Smooth muscle cell (in vitro differentiated cells): ENCODE results near the gene TEX2. TPM values are rescaled to one million over a fixed set of nuclear protein-coding genes. Genes with fewer than 3 reads are reported as not detected.

ENCODE experiments used
- DNase-seq: peaks from one replicate; lab custom pipeline; 2025; ENCODE audit not compliant: unreplicated experiment; lab: John Stamatoyannopoulos, UW
- H2AFZ ChIP-seq: fragments of 200-600 bp; sonication (generic); 2 replicates; pipeline ENCODE4 v1.6.0; 2016; ENCODE audit warnings: antibody characterized with exemption, low read depth, mild to moderate bottlenecking
- H3F3A ChIP-seq: fragments of 200-600 bp; sonication (generic); 2 replicates; pipeline ENCODE4 v1.6.0; 2017; ENCODE audit warnings: antibody characterized with exemption, low read depth
- H3K27ac ChIP-seq: fragments of 200-600 bp; sonication (generic); 2 replicates; pipeline ENCODE4 v1.5.1; 2016; ENCODE audit warnings: low read depth, mild to moderate bottlenecking
- H3K27me3 ChIP-seq: fragments of 200-600 bp; sonication (generic); 2 replicates; pipeline ENCODE4 v1.6.1; 2016; ENCODE audit warnings: low read depth, mild to moderate bottlenecking
- H3K36me3 ChIP-seq: fragments of 200-600 bp; sonication (generic); 2 replicates; pipeline ENCODE4 v1.5.1; 2016; ENCODE audit warnings: low read depth
- H3K4me1 ChIP-seq: fragments of 200-600 bp; sonication (generic); 2 replicates; pipeline ENCODE4 v1.5.1; 2016; ENCODE audit warnings: low read depth
- H3K4me2 ChIP-seq: fragments of 200-600 bp; sonication (generic); 2 replicates; pipeline ENCODE4 v1.6.0; 2016; ENCODE audit warnings: mild to moderate bottlenecking
- H3K4me3 ChIP-seq: fragments of 200-600 bp; sonication (generic); 2 replicates; pipeline ENCODE4 v1.5.1; 2016; ENCODE audit warnings: mild to moderate bottlenecking
- H3K79me2 ChIP-seq: fragments of 200-600 bp; sonication (generic); 2 replicates; pipeline ENCODE4 v1.6.0; 2016; ENCODE audit warnings: low read depth, mild to moderate bottlenecking
- H3K9ac ChIP-seq: fragments of 200-600 bp; sonication (generic); 2 replicates; pipeline ENCODE4 v1.6.0; 2016; ENCODE audit warnings: low read depth
- H3K9me3 ChIP-seq: fragments of 200-600 bp; sonication (generic); replicated peaks from 2 replicates; pipeline ENCODE4 v1.5.1; 2016; ENCODE audit warnings: low read depth
- H4K20me1 ChIP-seq: fragments of 200-600 bp; sonication (generic); 2 replicates; pipeline ENCODE4 v1.6.0; 2016; ENCODE audit warnings: low read depth
- WGBS: methylation state at CpG from one replicate; pipeline ENCODE4 v1.1.7; 2016; ENCODE audit warnings: low lambda C conversion rate; 5-methylcytosine and 5-hydroxymethylcytosine counted together
- polyA plus RNA-seq: library from polyadenylated mRNA; unstranded; fragments of >200 nt; fragmentation: Nextera tagmentation; extraction: Ambion mirVana; gene quantifications from 2 replicates; pipeline ENCODE4 v1.2.1, GENCODE V29; 2016
- total RNA-seq: library from RNA; depleted of rRNA; stranded (reverse); fragments of >200 nt; gene quantifications from 2 replicates; pipeline ENCODE4 v1.2.3, GENCODE V29; 2014
- TF ChIP-seq, protein P1 (sequence below): fragments of 200-600 bp; sonication (generic); IDR thresholded peaks from 2 replicates; pipeline ENCODE4 v1.5.1; 2017; ENCODE audit warnings: borderline replicate concordance, mild to moderate bottlenecking, antibody characterized with exemption; ENCODE audit not compliant: insufficient read depth, poor library complexity, severe bottlenecking

The TEX2 gene
- total and polyA plus RNA-seq, 2 experiments from 2014 or later, result 8.6 to 26.2 TPM

DNA sequence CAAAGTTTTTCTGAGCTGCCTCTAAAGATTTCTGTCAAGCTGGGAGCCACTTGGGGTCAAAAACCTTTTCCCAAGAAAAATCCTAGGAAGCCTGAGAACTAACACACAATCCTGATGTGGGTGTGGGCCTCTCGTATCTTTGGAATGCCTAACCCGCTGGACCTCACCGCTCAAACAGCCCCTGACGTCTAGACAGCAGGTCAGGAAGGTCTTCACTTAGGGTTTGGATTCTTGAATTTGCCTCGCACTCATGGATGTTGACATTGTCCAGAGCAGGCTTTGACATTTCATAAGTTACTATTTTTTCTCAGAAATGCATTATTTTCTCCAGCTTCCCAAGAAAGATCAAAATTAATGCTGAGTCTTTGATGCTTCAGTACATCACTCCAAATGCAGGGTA is 18.9 kb downstream of the TEX2 start:
- Histone ChIP-seq H3K9me3 (no peaks in the 10 kb centered on the region), H3K27ac (peak overlapping the region; percentile 75), H3K36me3 (no peaks in the 10 kb centered on the region), H3K4me3 (no peak overlapping the region), H3K9ac (no peak overlapping the region), H3K27me3 (no peaks in the 10 kb centered on the region), H4K20me1 (peaks cover 6% of the 10 kb centered on the region), H3K79me2 (peaks cover 42% of the 10 kb centered on the region), H3F3A (peaks cover 37% of the 10 kb centered on the region), H2AFZ (no peak overlapping the region), H3K4me1 (peaks cover 44% of the 10 kb centered on the region), H3K4me2 (peak overlapping the region; percentile 52)
- WGBS, result 9% methylated on average over 5 of the region's 5 CpGs
- TF ChIP-seq, protein P1, sequence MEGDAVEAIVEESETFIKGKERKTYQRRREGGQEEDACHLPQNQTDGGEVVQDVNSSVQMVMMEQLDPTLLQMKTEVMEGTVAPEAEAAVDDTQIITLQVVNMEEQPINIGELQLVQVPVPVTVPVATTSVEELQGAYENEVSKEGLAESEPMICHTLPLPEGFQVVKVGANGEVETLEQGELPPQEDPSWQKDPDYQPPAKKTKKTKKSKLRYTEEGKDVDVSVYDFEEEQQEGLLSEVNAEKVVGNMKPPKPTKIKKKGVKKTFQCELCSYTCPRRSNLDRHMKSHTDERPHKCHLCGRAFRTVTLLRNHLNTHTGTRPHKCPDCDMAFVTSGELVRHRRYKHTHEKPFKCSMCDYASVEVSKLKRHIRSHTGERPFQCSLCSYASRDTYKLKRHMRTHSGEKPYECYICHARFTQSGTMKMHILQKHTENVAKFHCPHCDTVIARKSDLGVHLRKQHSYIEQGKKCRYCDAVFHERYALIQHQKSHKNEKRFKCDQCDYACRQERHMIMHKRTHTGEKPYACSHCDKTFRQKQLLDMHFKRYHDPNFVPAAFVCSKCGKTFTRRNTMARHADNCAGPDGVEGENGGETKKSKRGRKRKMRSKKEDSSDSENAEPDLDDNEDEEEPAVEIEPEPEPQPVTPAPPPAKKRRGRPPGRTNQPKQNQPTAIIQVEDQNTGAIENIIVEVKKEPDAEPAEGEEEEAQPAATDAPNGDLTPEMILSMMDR, result no peak
- DNase-seq, result no peak

DNA sequence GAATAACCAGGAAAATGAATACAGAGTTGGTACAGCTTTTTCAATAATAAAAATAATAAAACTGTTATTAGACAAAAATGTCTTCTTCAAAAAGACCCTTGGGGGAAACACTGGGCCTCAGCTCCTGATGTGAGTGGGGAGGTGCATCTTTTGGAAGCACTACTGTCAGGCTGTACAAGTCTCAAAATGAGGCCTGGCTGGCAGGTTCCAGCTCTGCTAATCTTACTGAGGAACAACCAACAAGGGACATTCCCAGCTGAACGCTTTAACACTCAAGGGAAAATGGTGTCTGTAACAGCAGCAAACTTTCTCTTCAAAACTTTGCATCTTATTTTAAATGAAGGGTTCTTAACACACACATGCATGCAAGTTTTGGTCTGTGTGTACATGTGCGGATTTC is 19.7 kb downstream of the TEX2 start:
- WGBS, result 89% methylated on average over 2 of the region's 2 CpGs
- Histone ChIP-seq H3K79me2 (peaks cover 42% of the 10 kb centered on the region), H3K4me1 (peaks cover 50% of the 10 kb centered on the region)

DNA sequence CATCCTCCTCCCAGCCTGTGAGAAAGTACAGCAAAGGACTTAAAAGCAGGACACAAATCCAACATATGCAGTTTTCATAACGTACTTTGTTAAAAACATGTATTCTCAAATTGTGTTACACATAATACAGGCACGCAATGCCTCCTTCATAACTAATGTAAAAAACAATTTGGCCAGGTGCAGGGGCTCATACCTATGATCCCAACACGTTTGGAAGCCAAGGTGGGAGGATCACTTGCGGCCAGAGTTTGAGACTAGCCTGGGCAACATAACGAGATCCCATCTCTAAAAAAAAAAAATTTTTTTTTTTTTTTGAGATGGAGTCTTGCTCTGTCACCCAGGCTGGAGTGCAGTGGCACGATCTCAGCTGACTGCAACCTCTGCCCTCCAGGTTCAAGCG is 20.4 kb downstream of the TEX2 start:
- Histone ChIP-seq H3K27ac (peak overlapping the region; percentile 73), H3K4me1 (peaks cover 53% of the 10 kb centered on the region), H3K4me3 (no peak overlapping the region), H3K79me2 (peaks cover 46% of the 10 kb centered on the region), H3K27me3 (no peaks in the 10 kb centered on the region), H3K9me3 (no peaks in the 10 kb centered on the region), H3F3A (peaks cover 42% of the 10 kb centered on the region), H3K4me2 (no peak overlapping the region), H3K36me3 (no peaks in the 10 kb centered on the region), H3K9ac (no peak overlapping the region), H4K20me1 (peaks cover 6% of the 10 kb centered on the region), H2AFZ (no peak overlapping the region)
- no peak for DNase-seq
- TF ChIP-seq, protein P1, result no peak
- WGBS, result 92% methylated on average over 7 of the region's 7 CpGs

More for the DNA sequence above, 19.7 kb downstream of the TEX2 start:
- Histone ChIP-seq H4K20me1 (peaks cover 6% of the 10 kb centered on the region), H2AFZ (no peak overlapping the region), H3K36me3 (no peaks in the 10 kb centered on the region), H3K9me3 (no peaks in the 10 kb centered on the region), H3K9ac (no peak overlapping the region), H3K4me2 (no peak overlapping the region), H3F3A (peaks cover 42% of the 10 kb centered on the region), H3K27ac (peak overlapping the region; percentile 75), H3K27me3 (no peaks in the 10 kb centered on the region), H3K4me3 (no peak overlapping the region)
- TF ChIP-seq, protein P1, result no peak
- no peak for DNase-seq

DNA sequence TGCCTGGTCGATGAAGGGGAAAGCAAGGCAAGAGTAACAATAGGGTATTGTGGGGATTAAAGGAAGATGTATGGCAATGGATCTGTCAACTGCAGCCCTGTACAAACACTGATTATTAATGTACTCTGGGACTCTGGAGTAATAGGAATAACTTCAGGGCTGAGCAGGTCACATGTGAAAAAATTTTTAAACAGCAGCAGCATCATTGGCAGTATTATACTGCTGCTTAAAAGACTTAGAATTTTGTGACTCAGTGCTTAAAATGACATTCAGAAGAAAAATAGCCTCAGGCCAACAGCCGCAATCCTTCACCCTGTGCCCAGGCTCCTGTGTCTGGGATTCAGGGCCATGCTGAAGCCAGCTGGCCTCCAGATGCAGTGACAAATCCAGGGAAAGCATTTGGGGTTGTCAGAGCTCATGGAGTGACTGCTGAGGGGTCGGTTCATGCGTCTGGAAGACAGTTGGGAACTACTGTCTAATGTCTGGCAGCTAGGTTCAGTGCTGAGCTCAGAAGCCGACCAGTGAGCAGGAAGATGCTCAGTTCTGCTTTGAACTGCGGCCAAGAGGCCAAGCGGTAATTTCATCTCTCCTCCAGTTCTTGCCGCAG is 22.2 kb downstream of the TEX2 start:
- Histone ChIP-seq H3K9ac (no peak overlapping the region), H3K79me2 (peaks cover 51% of the 10 kb centered on the region)

More for the DNA sequence above, 22.2 kb downstream of the TEX2 start:
- TF ChIP-seq, protein P1, result no peak
- Histone ChIP-seq H3K4me2 (peak overlapping the region; percentile 72), H3K4me3 (no peak overlapping the region), H4K20me1 (peaks cover 6% of the 10 kb centered on the region), H2AFZ (no peak overlapping the region), H3K4me1 (peaks cover 55% of the 10 kb centered on the region), H3K27ac (peak overlapping the region; percentile 73), H3F3A (peaks cover 42% of the 10 kb centered on the region), H3K36me3 (no peaks in the 10 kb centered on the region), H3K27me3 (no peaks in the 10 kb centered on the region), H3K9me3 (no peaks in the 10 kb centered on the region)
- DNase-seq, result no peak
- WGBS, result 7% methylated on average over 8 of the region's 8 CpGs
